Vagina (tissue), 2 donors: ENCODE results near the gene FOXP4. TPM values are rescaled to one million over a fixed set of nuclear protein-coding genes. Genes with fewer than 3 reads are reported as not detected.

Source experiments
- DNase-seq, 2 donors: peaks; one replicate each; pipeline ENCODE4 v3.0.0-alpha.2; 2017; ENCODE audit errors: extremely low spot score in 2 of 2
- H3K27ac ChIP-seq: fragments of 200-600 bp; sonication (generic); one replicate; pipeline ENCODE4 v1.5.1; 2019
- H3K27me3 ChIP-seq: fragments of 200-600 bp; sonication (generic); one replicate; pipeline ENCODE4 v1.5.1; 2019
- H3K36me3 ChIP-seq, 2 donors: fragments of 200-600 bp; sonication (generic); one replicate each; pipeline ENCODE4 v1.5.1; 2017 to 2019
- H3K4me1 ChIP-seq: fragments of 200-600 bp; sonication (generic); one replicate; pipeline ENCODE4 v1.5.1; 2019
- H3K4me3 ChIP-seq, 2 donors: fragments of 200-600 bp; sonication (generic); 1 replicate in 1 of 2; 2 replicates in 1 of 2; pipeline ENCODE4 v1.5.1; 2016 to 2019
- H3K9me3 ChIP-seq: fragments of 200-600 bp; sonication (generic); one replicate; pipeline ENCODE4 v1.5.1; 2019
- CTCF ChIP-seq, 3 experiments: fragments of 450-650 bp in 2 of 3; fragments of 200-600 bp in 1 of 3; sonication (generic) in 1 of 3; IDR thresholded peaks; one replicate each; pipeline ENCODE4 v1.5.1; 2017 to 2019; ENCODE audit warnings: antibody characterized with exemption in 3 of 3, mild to moderate bottlenecking in 2 of 3, moderate library complexity in 2 of 3
- POLR2A ChIP-seq, 2 donors: fragments of 450-650 bp; IDR thresholded peaks; one replicate each; pipeline ENCODE4 v1.6.1; 2017; ENCODE audit warnings: antibody characterized with exemption in 2 of 2, mild to moderate bottlenecking in 2 of 2, moderate library complexity in 2 of 2
- POLR2AphosphoS5 ChIP-seq, 2 donors: sonication (generic); formaldehyde crosslinking; IDR thresholded peaks; one replicate each; pipeline ENCODE4 v1.9.0; 2017; ENCODE audit warnings: antibody characterized with exemption in 2 of 2, mild to moderate bottlenecking in 2 of 2, low read depth in 1 of 2; ENCODE audit not compliant: insufficient read depth in 1 of 2
- intact Hi-C: fragments of 100-400 bp; cut with DNase I; formaldehyde crosslinking; loops from one replicate; pipeline ENCODE4 v1.15.1; 2023
- total RNA-seq: library from RNA; depleted of rRNA; stranded (reverse); fragments of >200 nt; gene quantifications from one replicate; pipeline ENCODE4 v1.2.3, GENCODE V29; 2016

The FOXP4 gene
- total RNA-seq, 1 donor from 2014 or later, result 7.4 TPM

GRCh38 chr6:41531016-41531415, 15.2 kb upstream of the FOXP4 start:
- Histone ChIP-seq H3K27ac (no peak overlapping the region), H3K4me3 (no peak overlapping the region), H3K36me3 (no peaks in the 10 kb centered on the region), H3K4me1 (peaks cover 21% of the 10 kb centered on the region), H3K9me3 (no peaks in the 10 kb centered on the region), H3K27me3 (no peaks in the 10 kb centered on the region)
- TF ChIP-seq POLR2AphosphoS5 (IDR thresholded peaks at IDR 0.05; ENCODE audit: insufficient read depth in 1 of 2, low read depth in 1 of 2), result no peak
- no peak for TF ChIP-seq CTCF (IDR thresholded peaks at IDR 0.05)
- no peak for TF ChIP-seq POLR2A (IDR thresholded peaks at IDR 0.05)
- no peak for DNase-seq
- intact Hi-C loops, result no loop called here

DNA sequence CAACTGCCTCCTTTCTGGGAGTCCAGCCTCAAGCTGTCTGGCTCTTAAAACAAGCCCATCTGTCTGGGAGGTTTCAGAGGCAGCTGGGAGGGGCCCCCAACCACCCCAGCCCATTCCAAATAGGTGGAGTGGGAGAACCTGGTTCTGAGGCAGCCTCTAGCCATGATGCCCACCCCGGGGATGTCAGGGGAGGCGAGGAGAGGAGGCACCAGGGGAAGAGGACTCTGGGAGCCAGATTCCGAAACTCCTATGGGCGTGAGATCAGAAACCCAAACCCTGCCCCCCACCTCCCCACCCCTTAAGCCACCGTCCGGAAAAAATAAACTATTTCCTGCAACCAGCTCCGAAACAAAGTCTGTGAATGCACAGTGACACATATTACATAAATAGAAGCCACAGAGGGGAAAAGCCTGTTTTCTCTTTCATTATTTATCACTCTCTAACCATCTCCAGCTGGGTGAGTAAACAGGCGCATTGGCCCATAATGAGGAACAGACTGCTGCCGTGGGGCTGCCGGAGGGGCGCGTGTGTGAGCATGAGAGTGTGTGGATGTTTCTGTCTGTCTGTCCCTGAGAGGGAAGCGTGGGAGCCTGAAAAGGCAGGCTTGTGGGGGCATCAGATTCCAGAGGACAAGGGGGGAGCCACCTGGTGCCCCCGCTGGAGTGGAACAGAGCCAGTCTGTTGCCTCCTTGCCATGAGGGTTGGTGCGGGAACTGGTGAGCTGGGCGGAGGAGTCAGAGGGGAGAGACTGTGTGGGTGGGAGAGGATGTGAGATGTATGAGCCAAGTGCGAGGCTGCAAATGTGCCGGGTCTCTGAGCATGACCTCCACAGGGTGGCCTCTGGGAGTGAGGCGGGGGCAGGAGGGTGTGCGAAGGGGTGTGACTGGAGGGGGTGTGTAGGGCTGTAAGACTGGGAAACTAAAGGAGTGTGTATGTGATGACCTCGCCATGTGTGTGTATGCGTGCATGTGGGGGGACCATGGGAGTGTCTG, 14.3 kb upstream of the FOXP4 start:
- DNase-seq, result no peak

GRCh38 chr6:41535766-41536165, 10.4 kb upstream of the FOXP4 start:
- H3K27me3 ChIP-seq, result no peaks in the 10 kb centered on the region
- intact Hi-C loops, result no loop called here
- peaks cover 12% of the 10 kb centered on the region for H3K4me1 ChIP-seq
- TF ChIP-seq POLR2AphosphoS5 (IDR thresholded peaks at IDR 0.05; ENCODE audit: insufficient read depth in 1 of 2, low read depth in 1 of 2) (no peak), CTCF (IDR thresholded peaks at IDR 0.05) (no peak), POLR2A (IDR thresholded peaks at IDR 0.05) (no peak)
- H3K36me3 ChIP-seq, result no peaks in the 10 kb centered on the region
- DNase-seq, result no peak
- H3K9me3 ChIP-seq, result no peaks in the 10 kb centered on the region
- no peak overlapping the region for H3K27ac ChIP-seq
- H3K4me3 ChIP-seq, result no peak overlapping the region

More for the DNA sequence above, 14.3 kb upstream of the FOXP4 start:
- peaks cover 21% of the 10 kb centered on the region for H3K4me1 ChIP-seq
- TF ChIP-seq POLR2AphosphoS5 (IDR thresholded peaks at IDR 0.05; ENCODE audit: insufficient read depth in 1 of 2, low read depth in 1 of 2) (peak in 1 of 2 donors; percentile 44), POLR2A (IDR thresholded peaks at IDR 0.05) (no peak)
- no peaks in the 10 kb centered on the region for H3K27me3 ChIP-seq
- intact Hi-C loops, result no loop called here
- no peak overlapping the region for H3K27ac ChIP-seq
- peak overlapping the region; percentile 11 to 21 for H3K4me3 ChIP-seq
- no peaks in the 10 kb centered on the region for H3K9me3 ChIP-seq
- H3K36me3 ChIP-seq, result no peaks in the 10 kb centered on the region

GRCh38 chr6:41536795-41537758, 9.1 kb upstream of the FOXP4 start:
- Histone ChIP-seq H3K36me3 (no peaks in the 10 kb centered on the region), H3K4me1 (peaks cover 2% of the 10 kb centered on the region), H3K9me3 (no peaks in the 10 kb centered on the region), H3K27me3 (no peaks in the 10 kb centered on the region), H3K27ac (no peak overlapping the region), H3K4me3 (no peak overlapping the region)
- DNase-seq, result no peak
- TF ChIP-seq POLR2AphosphoS5 (IDR thresholded peaks at IDR 0.05; ENCODE audit: insufficient read depth in 1 of 2, low read depth in 1 of 2) (no peak), CTCF (IDR thresholded peaks at IDR 0.05) (no peak), POLR2A (IDR thresholded peaks at IDR 0.05) (no peak)
- intact Hi-C loops, result no loop called here

- no peak overlapping the region for H3K27ac ChIP-seq
- no peaks in the 10 kb centered on the region for H3K9me3 ChIP-seq
- H3K27me3 ChIP-seq, result no peaks in the 10 kb centered on the region
- H3K36me3 ChIP-seq, result no peaks in the 10 kb centered on the region
- H3K4me3 ChIP-seq, result no peak overlapping the region
- intact Hi-C loops, result no loop called here
- no peaks in the 10 kb centered on the region for H3K4me1 ChIP-seq
- DNase-seq, result no peak
- TF ChIP-seq POLR2AphosphoS5 (IDR thresholded peaks at IDR 0.05; ENCODE audit: insufficient read depth in 1 of 2, low read depth in 1 of 2) (no peak), POLR2A (IDR thresholded peaks at IDR 0.05) (no peak), CTCF (IDR thresholded peaks at IDR 0.05) (no peak)
These were observed 7.5 kb upstream of the FOXP4 start for GRCh38 chr6:41538556-41539182.
